Duodenal mucosa (tissue), 2 donors: ENCODE data around the gene NUP214.

Source experiments
- H3K27ac ChIP-seq: one replicate; pipeline ENCODE4 v1.7.0; 2013; ENCODE audit warnings: low read depth, low read length
- H3K27me3 ChIP-seq, 2 donors: one replicate each; pipeline ENCODE4 v1.7.0; 2013; ENCODE audit warnings: low read length in 2 of 2, control low read depth in 1 of 2; ENCODE audit not compliant: insufficient read depth in 2 of 2, control insufficient read depth in 1 of 2
- H3K36me3 ChIP-seq, 2 donors: one replicate each; pipeline ENCODE4 v1.7.0; 2013; ENCODE audit warnings: low read length in 2 of 2, control low read depth in 1 of 2; ENCODE audit not compliant: insufficient read depth in 2 of 2, control insufficient read depth in 1 of 2
- H3K4me1 ChIP-seq, 2 donors: one replicate each; pipeline ENCODE4 v1.7.0; 2013; ENCODE audit warnings: low read length in 2 of 2, control low read depth in 1 of 2; ENCODE audit not compliant: insufficient read depth in 2 of 2, control insufficient read depth in 1 of 2
- H3K4me3 ChIP-seq, 2 donors: one replicate each; pipeline ENCODE4 v1.7.0; 2013; ENCODE audit warnings: low read length in 2 of 2, low read depth in 1 of 2
- H3K9ac ChIP-seq, 2 donors: one replicate each; pipeline ENCODE4 v1.7.0; 2013; ENCODE audit warnings: low read length in 2 of 2, low read depth in 1 of 2
- H3K9me3 ChIP-seq, 2 donors: one replicate each; pipeline ENCODE4 v1.7.0; 2013; ENCODE audit warnings: low read length in 2 of 2, control low read depth in 1 of 2; ENCODE audit not compliant: control insufficient read depth in 1 of 2

Gene NUP214

GRCh38 chr9:131279196-131279862 is 153.9 kb downstream of the NUP214 start:
- H3K36me3 ChIP-seq = no peaks in the 10 kb centered on the region
- H3K9ac ChIP-seq = no peak overlapping the region
- no peaks in the 10 kb centered on the region for H3K9me3 ChIP-seq
- H3K4me3 ChIP-seq = no peak overlapping the region
- H3K27me3 ChIP-seq = peaks cover 22 to 25% of the 10 kb centered on the region in 2 donors
- peaks cover 6 to 9% of the 10 kb centered on the region in 2 donors for H3K4me1 ChIP-seq
- no peak overlapping the region for H3K27ac ChIP-seq

- H3K27me3 ChIP-seq = peaks cover 22 to 25% of the 10 kb centered on the region in 2 donors
Measured at GRCh38 chr9:131279863-131280570, 154.6 kb downstream of the NUP214 start.

GRCh38 chr9:131280660-131281059 is 155.3 kb downstream of the NUP214 start:
- Histone ChIP-seq H3K9ac (no peak overlapping the region), H3K4me1 (peaks cover 6 to 9% of the 10 kb centered on the region in 2 donors), H3K27ac (no peak overlapping the region), H3K27me3 (peaks cover 22 to 24% of the 10 kb centered on the region in 2 donors), H3K4me3 (no peak overlapping the region), H3K9me3 (no peaks in the 10 kb centered on the region), H3K36me3 (no peaks in the 10 kb centered on the region)

More at GRCh38 chr9:131279863-131280570, 154.6 kb downstream of the NUP214 start:
- H3K9ac ChIP-seq = no peak overlapping the region
- no peaks in the 10 kb centered on the region for H3K36me3 ChIP-seq
- no peaks in the 10 kb centered on the region for H3K9me3 ChIP-seq
- H3K27ac ChIP-seq = no peak overlapping the region
- peaks cover 6 to 9% of the 10 kb centered on the region in 2 donors for H3K4me1 ChIP-seq
- H3K4me3 ChIP-seq = no peak overlapping the region

- Histone ChIP-seq H3K4me3 (no peak overlapping the region), H3K27me3 (peaks cover 19 to 22% of the 10 kb centered on the region in 2 donors), H3K4me1 (peaks cover 6 to 9% of the 10 kb centered on the region in 2 donors), H3K9me3 (no peaks in the 10 kb centered on the region), H3K36me3 (no peaks in the 10 kb centered on the region), H3K27ac (no peak overlapping the region), H3K9ac (no peak overlapping the region)
Measured at GRCh38 chr9:131281119-131281965, 156.0 kb downstream of the NUP214 start.

GRCh38 chr9:131282175-131282574 is 156.8 kb downstream of the NUP214 start:
- H3K27me3 ChIP-seq = peaks cover 19 to 22% of the 10 kb centered on the region in 2 donors
- no peaks in the 10 kb centered on the region for H3K9me3 ChIP-seq
- H3K4me1 ChIP-seq = peaks cover 6 to 9% of the 10 kb centered on the region in 2 donors
- H3K27ac ChIP-seq = no peak overlapping the region
- no peak overlapping the region for H3K4me3 ChIP-seq
- no peak overlapping the region for H3K9ac ChIP-seq
- H3K36me3 ChIP-seq = no peaks in the 10 kb centered on the region

DNA sequence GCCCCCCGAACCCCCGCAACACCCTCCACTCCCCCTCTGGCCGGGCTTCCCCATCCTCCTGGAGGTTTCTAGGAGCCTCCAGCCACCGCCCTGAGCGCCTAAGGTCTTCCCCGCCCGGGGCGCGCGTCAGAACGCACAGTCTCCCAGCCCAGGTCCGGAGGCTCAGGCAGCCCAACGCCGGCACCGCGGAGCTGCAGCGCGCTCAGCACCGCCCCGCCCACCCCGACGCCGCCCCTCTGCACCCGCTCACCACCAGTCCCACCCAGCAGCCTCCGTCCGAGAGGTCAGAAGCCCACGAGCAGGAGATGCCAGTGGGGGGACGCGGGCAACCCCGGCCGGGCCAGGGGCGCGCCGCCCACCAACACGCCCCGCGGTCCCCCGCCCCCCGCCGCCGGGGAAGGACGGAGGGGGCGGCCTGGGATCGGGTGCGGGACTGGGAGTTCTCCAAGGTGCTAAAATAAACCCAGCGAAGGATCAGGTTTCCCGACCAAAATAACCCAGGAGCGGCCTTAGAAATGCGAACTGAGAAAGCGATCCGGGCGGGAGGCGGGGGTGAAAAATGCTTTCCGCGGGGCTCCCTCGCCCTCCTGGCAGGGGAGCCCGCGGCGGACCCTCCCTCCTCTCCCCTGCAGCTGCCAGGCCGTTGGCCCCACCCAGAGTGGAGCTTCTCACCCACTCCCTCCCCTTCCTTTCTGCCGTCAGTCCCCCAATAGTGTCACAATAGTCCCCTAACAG is 157.5 kb downstream of the NUP214 start:
- Histone ChIP-seq H3K9ac (no peak overlapping the region), H3K4me3 (no peak overlapping the region), H3K27ac (no peak overlapping the region)

More for the DNA sequence above, 157.5 kb downstream of the NUP214 start:
- H3K27me3 ChIP-seq = peaks cover 19 to 22% of the 10 kb centered on the region in 2 donors
- H3K36me3 ChIP-seq = no peaks in the 10 kb centered on the region
- H3K9me3 ChIP-seq = no peaks in the 10 kb centered on the region
- H3K4me1 ChIP-seq = peaks cover 6 to 9% of the 10 kb centered on the region in 2 donors
